HTERT RPE-1 (cell line): ENCODE results near the gene REEP6.
"Not testable (repeated sequence)": the region's sequence is repeated elsewhere in the genome, so short reads cannot be mapped to it uniquely, and the experiment has no call there.

Source experiments
- in situ Hi-C: fragments of 300-500 bp; cut with MboI; formaldehyde crosslinking; loops from 4 replicates; pipeline ENCODE4 v1.14.3; 2020; ENCODE audit warnings: low sequenced_read_pairs

REEP6 gene

GRCh38 chr19:1522838-1523237, 31.9 kb downstream of the REEP6 start:
- in situ Hi-C loops: no loop called here

- in situ Hi-C loops: no loop called here
These were observed 32.7 kb downstream of the REEP6 start, which contains the start of gene PLK5 for GRCh38 chr19:1523412-1524286. Gene PLK5 (plus strand): TSS chr19:1524077. CDS start chr19:1526997, 2,920 bp downstream.

- in situ Hi-C loops: no loop called here
These were observed 33.4 kb downstream of the REEP6 start for GRCh38 chr19:1524287-1524971.

GRCh38 chr19:1524972-1525325, 34.0 kb downstream of the REEP6 start:
- in situ Hi-C loops: no loop called here

- in situ Hi-C loops: no loop called here
These were observed 34.4 kb downstream of the REEP6 start for GRCh38 chr19:1525343-1525742.

GRCh38 chr19:1526066-1526778, 35.2 kb downstream of the REEP6 start:
- in situ Hi-C loops: no loop called here

GRCh38 chr19:1526979-1527649, 36.1 kb downstream of the REEP6 start:
- in situ Hi-C loops: no loop called here

GRCh38 chr19:1527650-1528309, 36.8 kb downstream of the REEP6 start:
- in situ Hi-C loops: no loop called here

GRCh38 chr19:1528596-1529429, 37.8 kb downstream of the REEP6 start:
- in situ Hi-C loops: no loop called here

GRCh38 chr19:1529430-1529816, 38.4 kb downstream of the REEP6 start:
- in situ Hi-C loops: no loop called here

GRCh38 chr19:1530856-1531255, 39.9 kb downstream of the REEP6 start:
- in situ Hi-C loops: not testable (repeated sequence)

GRCh38 chr19:1531587-1531986, 40.6 kb downstream of the REEP6 start:
- in situ Hi-C loops: no loop called here

GRCh38 chr19:1532003-1532402, 41.0 kb downstream of the REEP6 start:
- in situ Hi-C loops: no loop called here

GRCh38 chr19:1533510-1534150, 42.6 kb downstream of the REEP6 start:
- in situ Hi-C loops: no loop called here

- in situ Hi-C loops: no loop called here
These were observed 44.0 kb downstream of the REEP6 start for GRCh38 chr19:1534972-1535371.

GRCh38 chr19:1535699-1536098, 44.7 kb downstream of the REEP6 start:
- in situ Hi-C loops: not testable (repeated sequence)

- in situ Hi-C loops: no loop called here
These were observed 48.0 kb downstream of the REEP6 start for GRCh38 chr19:1538978-1539377.

- in situ Hi-C loops: not testable (repeated sequence)
These were observed 48.8 kb downstream of the REEP6 start for GRCh38 chr19:1539749-1540148.

GRCh38 chr19:1540365-1540925, 49.5 kb downstream of the REEP6 start:
- in situ Hi-C loops: no loop called here
